ENCODE results near the gene CD52.

CD52 gene

GRCh38 chr1:26280333-26281042 is 37.3 kb upstream of the CD52 start:
- no peaks in the 10 kb centered on the region for H3K27me3 ChIP-seq (ENCODE audit: low read depth)
- in situ Hi-C loops (cut with MboI; ENCODE audit: low sequenced_read_pairs) = loop anchor here (10.0 kb wide), 1 partner anchor 134 kb away; the partner anchor contains the start of gene LIN28A
- peak overlapping the region; percentile 57 for H3K4me3 ChIP-seq
- peaks cover 8% of the 10 kb centered on the region for H3K4me1 ChIP-seq
- H3K9me3 ChIP-seq = no peaks in the 10 kb centered on the region
- peak in 1 of 2 experiments; percentile 45 for DNase-seq (ENCODE audit: low spot score in 2 of 2)
- H3K36me3 ChIP-seq (replicated peaks) = peaks cover 42% of the 10 kb centered on the region

- Histone ChIP-seq H3K36me3 (replicated peaks) (peaks cover 33% of the 10 kb centered on the region), H3K27me3 (ENCODE audit: low read depth) (no peaks in the 10 kb centered on the region), H3K9me3 (no peaks in the 10 kb centered on the region), H3K4me3 (no peak overlapping the region), H3K4me1 (peaks cover 5% of the 10 kb centered on the region)
- in situ Hi-C loops (cut with MboI; ENCODE audit: low sequenced_read_pairs) = loop anchor here (10.0 kb wide), 1 partner anchor 133 kb away; the partner anchor contains the start of gene LIN28A
- no peak for DNase-seq (ENCODE audit: low spot score in 2 of 2)
Observed at GRCh38 chr1:26281091-26281958, 36.4 kb upstream of the CD52 start.

GRCh38 chr1:26281971-26282370 is 35.8 kb upstream of the CD52 start:
- Histone ChIP-seq H3K36me3 (replicated peaks) (peaks cover 27% of the 10 kb centered on the region), H3K4me3 (no peak overlapping the region), H3K4me1 (peaks cover 5% of the 10 kb centered on the region), H3K27me3 (ENCODE audit: low read depth) (no peaks in the 10 kb centered on the region), H3K9me3 (no peaks in the 10 kb centered on the region)
- in situ Hi-C loops (cut with MboI; ENCODE audit: low sequenced_read_pairs) = loop anchor here (10.0 kb wide), 1 partner anchor 133 kb away; the partner anchor contains the start of gene LIN28A
- peak in 1 of 2 experiments; percentile 44 for DNase-seq (ENCODE audit: low spot score in 2 of 2)

GRCh38 chr1:26282401-26282918 is 35.3 kb upstream of the CD52 start:
- in situ Hi-C loops (cut with MboI; ENCODE audit: low sequenced_read_pairs) = loop anchor here (10.0 kb wide), 1 partner anchor 132 kb away; the partner anchor contains the start of gene LIN28A
- DNase-seq (ENCODE audit: low spot score in 2 of 2) = no peak
- Histone ChIP-seq H3K27me3 (ENCODE audit: low read depth) (no peaks in the 10 kb centered on the region), H3K4me1 (peaks cover 5% of the 10 kb centered on the region), H3K36me3 (replicated peaks) (peaks cover 22% of the 10 kb centered on the region), H3K9me3 (no peaks in the 10 kb centered on the region), H3K4me3 (no peak overlapping the region)

GRCh38 chr1:26283279-26283853 is 34.4 kb upstream of the CD52 start:
- Histone ChIP-seq H3K27me3 (ENCODE audit: low read depth) (no peaks in the 10 kb centered on the region), H3K36me3 (replicated peaks) (peaks cover 13% of the 10 kb centered on the region), H3K9me3 (no peaks in the 10 kb centered on the region), H3K4me3 (no peak overlapping the region), H3K4me1 (peaks cover 5% of the 10 kb centered on the region)
- DNase-seq (ENCODE audit: low spot score in 2 of 2) = no peak
- in situ Hi-C loops (cut with MboI; ENCODE audit: low sequenced_read_pairs) = loop anchor here (10.0 kb wide), 1 partner anchor 131 kb away; the partner anchor contains the start of gene LIN28A

- Histone ChIP-seq H3K9me3 (no peaks in the 10 kb centered on the region), H3K4me3 (no peak overlapping the region), H3K4me1 (peaks cover 5% of the 10 kb centered on the region), H3K27me3 (ENCODE audit: low read depth) (no peaks in the 10 kb centered on the region), H3K36me3 (replicated peaks) (peaks cover 6% of the 10 kb centered on the region)
- no peak for DNase-seq (ENCODE audit: low spot score in 2 of 2)
- in situ Hi-C loops (cut with MboI; ENCODE audit: low sequenced_read_pairs) = loop anchor here (10.0 kb wide), 1 partner anchor 131 kb away; the partner anchor contains the start of gene LIN28A
Observed at GRCh38 chr1:26283871-26284596, 33.7 kb upstream of the CD52 start.

- Histone ChIP-seq H3K9me3 (no peaks in the 10 kb centered on the region), H3K4me3 (no peak overlapping the region), H3K36me3 (replicated peaks) (peaks cover 6% of the 10 kb centered on the region), H3K27me3 (ENCODE audit: low read depth) (no peaks in the 10 kb centered on the region), H3K4me1 (no peaks in the 10 kb centered on the region)
- DNase-seq (ENCODE audit: low spot score in 2 of 2) = peak; percentile 46 to 80
- in situ Hi-C loops (cut with MboI; ENCODE audit: low sequenced_read_pairs) = loop anchor here (10.0 kb wide), 1 partner anchor 130 kb away; the partner anchor contains the start of gene LIN28A
Observed at GRCh38 chr1:26284597-26285347, 33.0 kb upstream of the CD52 start.

GRCh38 chr1:26285366-26286063 is 32.2 kb upstream of the CD52 start:
- in situ Hi-C loops (cut with MboI; ENCODE audit: low sequenced_read_pairs) = loop anchor here (10.0 kb wide), 1 partner anchor 129 kb away; the partner anchor contains the start of gene LIN28A
- Histone ChIP-seq H3K9me3 (no peaks in the 10 kb centered on the region), H3K36me3 (replicated peaks) (peaks cover 6% of the 10 kb centered on the region), H3K27me3 (ENCODE audit: low read depth) (no peaks in the 10 kb centered on the region), H3K4me3 (no peak overlapping the region), H3K4me1 (no peaks in the 10 kb centered on the region)
- peak; percentile 48 to 81 for DNase-seq (ENCODE audit: low spot score in 2 of 2)

- in situ Hi-C loops (cut with MboI; ENCODE audit: low sequenced_read_pairs) = loop anchor here (10.0 kb wide), 1 partner anchor 129 kb away; the partner anchor contains the start of gene LIN28A
- H3K27me3 ChIP-seq (ENCODE audit: low read depth) = no peaks in the 10 kb centered on the region
- no peak overlapping the region for H3K4me3 ChIP-seq
- H3K4me1 ChIP-seq = no peaks in the 10 kb centered on the region
- H3K9me3 ChIP-seq = no peaks in the 10 kb centered on the region
- peaks cover 6% of the 10 kb centered on the region for H3K36me3 ChIP-seq (replicated peaks)
- DNase-seq (ENCODE audit: low spot score in 2 of 2) = no peak
Observed at GRCh38 chr1:26286064-26286416, 31.7 kb upstream of the CD52 start.

GRCh38 chr1:26287033-26287711 is 30.6 kb upstream of the CD52 start:
- Histone ChIP-seq H3K36me3 (replicated peaks) (no peaks in the 10 kb centered on the region; the same call in 1 of the 2 replicates), H3K9me3 (no peaks in the 10 kb centered on the region), H3K27me3 (ENCODE audit: low read depth) (no peaks in the 10 kb centered on the region), H3K4me1 (no peaks in the 10 kb centered on the region), H3K4me3 (no peak overlapping the region)
- DNase-seq (ENCODE audit: low spot score in 2 of 2) = no peak
- in situ Hi-C loops (cut with MboI; ENCODE audit: low sequenced_read_pairs) = loop anchor here (10.0 kb wide), 1 partner anchor 128 kb away; the partner anchor contains the start of gene LIN28A

- H3K4me1 ChIP-seq = no peaks in the 10 kb centered on the region
- H3K36me3 ChIP-seq (replicated peaks) = no peaks in the 10 kb centered on the region; the same call in 1 of the 2 replicates
- DNase-seq (ENCODE audit: low spot score in 2 of 2) = no peak
- no peak overlapping the region for H3K4me3 ChIP-seq
- in situ Hi-C loops (cut with MboI; ENCODE audit: low sequenced_read_pairs) = loop anchor here (10.0 kb wide), 1 partner anchor 127 kb away; the partner anchor contains the start of gene LIN28A
- no peaks in the 10 kb centered on the region for H3K9me3 ChIP-seq
- H3K27me3 ChIP-seq (ENCODE audit: low read depth) = no peaks in the 10 kb centered on the region
Observed at GRCh38 chr1:26287811-26288210, 29.9 kb upstream of the CD52 start.

Measured in HAP-1 (cell line).